ENCODE results near the gene BDKRB2. TPM values are rescaled to one million over a fixed set of nuclear protein-coding genes. Genes with fewer than 3 reads are reported as not detected.

The BDKRB2 gene
- total RNA-seq, 1 donor from 2014 or later = 0.70 TPM

DNA sequence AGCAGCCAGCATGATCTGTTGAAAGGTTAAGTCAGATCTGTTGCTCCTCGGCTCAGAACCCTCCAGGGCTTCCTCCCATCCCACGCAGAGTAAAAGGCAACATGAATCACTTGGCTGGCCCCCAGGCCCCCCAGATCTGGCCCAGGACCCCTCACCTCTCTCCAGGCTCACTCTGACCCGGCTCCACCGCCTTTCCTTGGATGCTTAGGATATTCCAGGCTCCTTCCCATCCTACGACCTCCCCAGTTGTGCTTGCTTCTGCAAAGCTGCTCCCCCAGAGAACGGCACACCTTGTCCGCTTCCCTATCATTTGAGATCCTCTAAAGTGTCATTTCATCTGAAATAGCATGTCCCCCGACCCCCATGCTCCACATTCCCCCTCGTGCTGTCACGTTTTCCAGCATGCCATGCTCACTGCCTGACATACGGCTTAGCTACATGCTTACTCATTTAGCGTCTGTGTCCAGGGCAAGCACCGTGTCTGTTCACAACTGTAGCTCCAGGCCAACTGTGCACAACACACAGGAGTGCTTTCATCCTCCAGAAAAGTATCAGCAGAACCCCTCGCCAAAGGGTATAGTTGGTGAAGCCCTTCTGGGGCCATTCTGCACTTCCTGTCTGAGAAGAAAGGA lies 33.6 kb upstream of the BDKRB2 start:
- Histone ChIP-seq H3K79me2 (ENCODE audit: insufficient read depth, low read length) (no peaks in the 10 kb centered on the region), H2AFZ (ENCODE audit: low read depth, low read length) (no peak overlapping the region), H3K36me3 (ENCODE audit: insufficient read depth, low read length) (no peaks in the 10 kb centered on the region), H3K27ac (ENCODE audit: low read depth, low read length) (no peak overlapping the region), H3K4me2 (ENCODE audit: low read length) (no peak overlapping the region), H3K4me1 (ENCODE audit: insufficient read depth, low read length) (no peaks in the 10 kb centered on the region), H3K27me3 (ENCODE audit: insufficient read depth, low read length) (peaks cover 7% of the 10 kb centered on the region), H3K9me3 (ENCODE audit: insufficient read depth, low read depth, low read length) (no peaks in the 10 kb centered on the region), H3K4me3 (ENCODE audit: insufficient read depth, low read depth, low read length) (no peak overlapping the region), H3K9ac (ENCODE audit: low read length) (no peak overlapping the region), H4K20me1 (ENCODE audit: insufficient read depth, low read length) (no peaks in the 10 kb centered on the region)
- FAIRE-seq = no peak
- no peak overlapping the region for H3K4me3 Mint-ChIP-seq (ENCODE audit: unreplicated experiment)
- H3K36me3 Mint-ChIP-seq (ENCODE audit: low read depth, unreplicated experiment) = no peaks in the 10 kb centered on the region
- TF ChIP-seq, protein P1, sequence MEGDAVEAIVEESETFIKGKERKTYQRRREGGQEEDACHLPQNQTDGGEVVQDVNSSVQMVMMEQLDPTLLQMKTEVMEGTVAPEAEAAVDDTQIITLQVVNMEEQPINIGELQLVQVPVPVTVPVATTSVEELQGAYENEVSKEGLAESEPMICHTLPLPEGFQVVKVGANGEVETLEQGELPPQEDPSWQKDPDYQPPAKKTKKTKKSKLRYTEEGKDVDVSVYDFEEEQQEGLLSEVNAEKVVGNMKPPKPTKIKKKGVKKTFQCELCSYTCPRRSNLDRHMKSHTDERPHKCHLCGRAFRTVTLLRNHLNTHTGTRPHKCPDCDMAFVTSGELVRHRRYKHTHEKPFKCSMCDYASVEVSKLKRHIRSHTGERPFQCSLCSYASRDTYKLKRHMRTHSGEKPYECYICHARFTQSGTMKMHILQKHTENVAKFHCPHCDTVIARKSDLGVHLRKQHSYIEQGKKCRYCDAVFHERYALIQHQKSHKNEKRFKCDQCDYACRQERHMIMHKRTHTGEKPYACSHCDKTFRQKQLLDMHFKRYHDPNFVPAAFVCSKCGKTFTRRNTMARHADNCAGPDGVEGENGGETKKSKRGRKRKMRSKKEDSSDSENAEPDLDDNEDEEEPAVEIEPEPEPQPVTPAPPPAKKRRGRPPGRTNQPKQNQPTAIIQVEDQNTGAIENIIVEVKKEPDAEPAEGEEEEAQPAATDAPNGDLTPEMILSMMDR (IDR thresholded peaks at IDR 0.05; ENCODE audit: insufficient read depth, low read depth, low read length) = no peak
- no peak for TF ChIP-seq EZH2 (IDR thresholded peaks at IDR 0.05; ENCODE audit: insufficient read depth, low read length)
- no peak for DNase-seq (ENCODE audit: low read depth)
- peaks cover 11% of the 10 kb centered on the region for H3K9me3 Mint-ChIP-seq (ENCODE audit: unreplicated experiment)
- H3K27ac Mint-ChIP-seq (ENCODE audit: unreplicated experiment) = no peak overlapping the region
- peaks cover 68% of the 10 kb centered on the region for H3K27me3 Mint-ChIP-seq (ENCODE audit: low read depth, unreplicated experiment)
- no peaks in the 10 kb centered on the region for H3K4me1 Mint-ChIP-seq (ENCODE audit: low read depth, unreplicated experiment)

DNA sequence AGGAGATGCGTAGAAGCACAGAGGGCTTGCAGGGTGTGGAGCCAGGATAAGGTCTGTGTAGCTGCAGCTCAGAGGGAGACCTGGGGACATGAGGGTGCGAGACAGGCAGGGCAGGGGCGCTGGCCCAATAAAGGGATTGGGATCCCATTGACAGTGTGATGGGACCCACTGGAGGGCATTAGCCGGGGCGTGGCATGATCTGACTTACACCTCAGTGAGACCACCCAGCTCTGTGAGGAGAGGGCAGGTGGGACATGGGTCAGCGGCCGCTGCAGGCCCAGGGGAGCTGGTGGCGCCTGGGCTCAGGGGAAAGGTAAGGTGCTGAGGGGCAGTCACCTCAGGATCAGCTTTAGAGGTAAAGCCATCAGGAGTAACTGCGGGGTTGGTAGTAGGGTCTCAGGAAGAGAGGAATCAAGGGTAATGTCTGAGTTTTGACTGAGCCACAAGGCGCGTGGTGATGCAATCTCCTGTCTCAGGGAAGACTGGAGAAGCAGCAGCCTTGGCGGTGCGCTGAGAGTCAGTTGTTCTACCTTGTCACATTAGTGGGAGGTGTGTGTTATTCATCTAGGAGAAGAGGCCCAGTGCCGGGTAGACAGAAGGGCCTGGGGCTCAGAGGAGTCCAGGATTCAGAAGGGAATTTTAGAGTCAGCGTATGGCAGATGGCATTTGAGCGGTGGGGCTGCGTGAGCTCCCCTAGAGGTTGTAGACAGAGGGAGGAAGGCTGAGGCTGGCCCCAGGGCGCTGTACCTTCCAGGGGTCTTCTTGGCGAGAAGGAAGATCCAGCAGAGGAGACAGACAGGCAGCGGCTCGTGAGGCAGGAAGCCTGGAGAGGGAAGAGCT lies 30.8 kb upstream of the BDKRB2 start:
- Mint-ChIP-seq H3K27ac (ENCODE audit: unreplicated experiment) (no peak overlapping the region), H3K9me3 (ENCODE audit: unreplicated experiment) (peaks cover 9% of the 10 kb centered on the region), H3K4me3 (ENCODE audit: unreplicated experiment) (no peak overlapping the region), H3K4me1 (ENCODE audit: low read depth, unreplicated experiment) (peaks cover 9% of the 10 kb centered on the region), H3K27me3 (ENCODE audit: low read depth, unreplicated experiment) (peaks cover 72% of the 10 kb centered on the region), H3K36me3 (ENCODE audit: low read depth, unreplicated experiment) (no peaks in the 10 kb centered on the region)
- no peaks in the 10 kb centered on the region for H3K4me1 ChIP-seq (ENCODE audit: insufficient read depth, low read length)
- H3K27ac ChIP-seq (ENCODE audit: low read depth, low read length) = no peak overlapping the region
- no peaks in the 10 kb centered on the region for H3K79me2 ChIP-seq (ENCODE audit: insufficient read depth, low read length)
- FAIRE-seq (no peak), DNase-seq (ENCODE audit: low read depth) (no peak)
- no peaks in the 10 kb centered on the region for H3K9me3 ChIP-seq (ENCODE audit: insufficient read depth, low read depth, low read length)
- no peak overlapping the region for H3K4me2 ChIP-seq (ENCODE audit: low read length)
- TF ChIP-seq, protein P1 (IDR thresholded peaks at IDR 0.05; ENCODE audit: insufficient read depth, low read depth, low read length) = no peak
- TF ChIP-seq EZH2 (IDR thresholded peaks at IDR 0.05; ENCODE audit: insufficient read depth, low read length) = no peak
- no peaks in the 10 kb centered on the region for H4K20me1 ChIP-seq (ENCODE audit: insufficient read depth, low read length)
- no peak overlapping the region for H3K9ac ChIP-seq (ENCODE audit: low read length)
- no peak overlapping the region for H3K4me3 ChIP-seq (ENCODE audit: insufficient read depth, low read depth, low read length)
- peaks cover 7% of the 10 kb centered on the region for H3K27me3 ChIP-seq (ENCODE audit: insufficient read depth, low read length)
- H3K36me3 ChIP-seq (ENCODE audit: insufficient read depth, low read length) = no peaks in the 10 kb centered on the region
- H2AFZ ChIP-seq (ENCODE audit: low read depth, low read length) = no peak overlapping the region

All from astrocyte (in vitro differentiated cells and primary cell).